GM23338 (cell line): ENCODE results near the gene TGFBRAP1. TPM values are rescaled to one million over a fixed set of nuclear protein-coding genes. Genes with fewer than 3 reads are reported as not detected.

Experiments used
- ATAC-seq: fragments of 200-7000 bp; cut with Tn5 transposase; 3 replicates; pipeline ENCODE4 v1.9.1; 2020
- DNase-seq: peaks from one replicate; pipeline ENCODE4 v3.0.0-alpha.2; 2015; ENCODE audit warnings: low spot score
- H2AFZ ChIP-seq: fragments of 200-600 bp; sonication (generic); 2 replicates; pipeline ENCODE4 v1.8.0; 2016; ENCODE audit warnings: antibody characterized with exemption, mild to moderate bottlenecking, moderate library complexity
- H3F3A ChIP-seq: fragments of 200-600 bp; sonication (generic); replicated peaks from 2 replicates; pipeline ENCODE4 v1.8.0; 2017; ENCODE audit warnings: antibody characterized with exemption, mixed run types, low read depth
- H3K27ac ChIP-seq: fragments of 200-600 bp; sonication (generic); 2 replicates; pipeline ENCODE4 v1.6.1; 2016; ENCODE audit warnings: low read depth
- H3K27me3 ChIP-seq: fragments of 200-600 bp; sonication (generic); 2 replicates; pipeline ENCODE4 v1.8.0; 2016; ENCODE audit warnings: mild to moderate bottlenecking, mixed run types, moderate library complexity; ENCODE audit not compliant: insufficient read depth
- H3K36me3 ChIP-seq: fragments of 200-600 bp; sonication (generic); 2 replicates; pipeline ENCODE4 v1.8.0; 2016; ENCODE audit warnings: mild to moderate bottlenecking; ENCODE audit not compliant: insufficient read depth
- H3K4me1 ChIP-seq: fragments of 200-600 bp; sonication (generic); 2 replicates; pipeline ENCODE4 v1.8.0; 2016; ENCODE audit warnings: mild to moderate bottlenecking, moderate library complexity; ENCODE audit not compliant: insufficient read depth
- H3K4me2 ChIP-seq: fragments of 200-600 bp; sonication (generic); 2 replicates; pipeline ENCODE4 v1.7.1; 2017; ENCODE audit warnings: mixed run types
- H3K4me3 ChIP-seq: fragments of 200-600 bp; sonication (generic); 2 replicates; pipeline ENCODE4 v1.6.1; 2016; ENCODE audit warnings: mixed run types
- H3K79me2 ChIP-seq: fragments of 200-600 bp; sonication (generic); replicated peaks from 2 replicates; pipeline ENCODE4 v1.8.0; 2017; ENCODE audit warnings: mild to moderate bottlenecking; ENCODE audit not compliant: insufficient read depth
- H3K9me2 ChIP-seq: fragments of 200-600 bp; sonication (generic); 2 replicates; pipeline ENCODE4 v1.8.0; 2017; ENCODE audit not compliant: insufficient read depth
- H4K20me1 ChIP-seq: fragments of 200-600 bp; sonication (generic); replicated peaks from 2 replicates; pipeline ENCODE4 v1.8.0; 2017; ENCODE audit warnings: mild to moderate bottlenecking; ENCODE audit not compliant: insufficient read depth
- H3K27ac Mint-ChIP-seq: 2 replicates; pipeline ENCODE4 v1.8.0; 2020; ENCODE audit warnings: inconsistent platforms, mild to moderate bottlenecking, moderate library complexity, mixed read lengths
- H3K27me3 Mint-ChIP-seq: 3 replicates; pipeline ENCODE4 v1.8.0; 2022; ENCODE audit warnings: low read depth, mild to moderate bottlenecking, moderate library complexity, mixed read lengths, inconsistent platforms; ENCODE audit not compliant: insufficient read depth, poor library complexity
- H3K36me3 Mint-ChIP-seq: 3 replicates; pipeline ENCODE4 v1.8.0; 2021; ENCODE audit warnings: low read depth, mild to moderate bottlenecking, inconsistent platforms, moderate library complexity, mixed read lengths
- H3K4me1 Mint-ChIP-seq: 3 replicates; pipeline ENCODE4 v1.8.0; 2020; ENCODE audit warnings: mild to moderate bottlenecking, inconsistent platforms, mixed read lengths
- H3K4me3 Mint-ChIP-seq: 3 replicates; pipeline ENCODE4 v1.8.0; 2021; ENCODE audit warnings: moderate library complexity, mild to moderate bottlenecking, inconsistent platforms, mixed read lengths
- H3K9me3 Mint-ChIP-seq: 3 replicates; pipeline ENCODE4 v1.8.0; 2020; ENCODE audit warnings: moderate library complexity, mild to moderate bottlenecking, inconsistent platforms, mixed read lengths
- CREB1 ChIP-seq: fragments of 250-450 bp; sonication (Bioruptor Pico); IDR thresholded peaks from 2 replicates; pipeline ENCODE4 v1.5.0; 2020; ENCODE audit warnings: low read depth, mild to moderate bottlenecking, moderate library complexity
- EZH2phosphoT487 ChIP-seq: fragments of 200-600 bp; sonication (generic); IDR thresholded peaks from one replicate; pipeline ENCODE4 v1.8.1; 2018; ENCODE audit warnings: antibody characterized with exemption; ENCODE audit not compliant: unreplicated experiment
- ZNF331 ChIP-seq: fragments of 250-450 bp; sonication (Bioruptor Pico); IDR thresholded peaks from 2 replicates; pipeline ENCODE4 v1.5.0; 2020; ENCODE audit warnings: low read depth, mild to moderate bottlenecking, moderate library complexity
- ZNF462 ChIP-seq: fragments of 250-450 bp; sonication (Bioruptor Pico); IDR thresholded peaks from 2 replicates; pipeline ENCODE4 v1.5.0; 2020; ENCODE audit warnings: mild to moderate bottlenecking, moderate library complexity
- polyA plus RNA-seq: library from polyadenylated mRNA; unstranded; fragments of >200 nt; fragmentation: Nextera tagmentation; extraction: Ambion mirVana; gene quantifications from 2 replicates; pipeline ENCODE4 v1.2.1, GENCODE V29; 2016
- total RNA-seq: library from RNA; depleted of rRNA; stranded (reverse); fragments of >200 nt; shearing (Covaris generic); gene quantifications from 2 replicates; pipeline ENCODE4 v1.2.3, GENCODE V29; 2014
- TF ChIP-seq, protein P1 (sequence below), 2 experiments: fragments of 200-600 bp in 1 of 2; sonication (generic) in 1 of 2; conservative IDR thresholded peaks; 2 replicates each; pipeline versions ENCODE4 v1.5.1 to v1.6.1; 2016 to 2017; ENCODE audit warnings: antibody characterized with exemption in 2 of 2, low read depth in 2 of 2, mild to moderate bottlenecking in 2 of 2, moderate library complexity in 1 of 2

TGFBRAP1 gene
- total and polyA plus RNA-seq, 2 experiments from 2014 or later, result 6.3 to 23.5 TPM

DNA sequence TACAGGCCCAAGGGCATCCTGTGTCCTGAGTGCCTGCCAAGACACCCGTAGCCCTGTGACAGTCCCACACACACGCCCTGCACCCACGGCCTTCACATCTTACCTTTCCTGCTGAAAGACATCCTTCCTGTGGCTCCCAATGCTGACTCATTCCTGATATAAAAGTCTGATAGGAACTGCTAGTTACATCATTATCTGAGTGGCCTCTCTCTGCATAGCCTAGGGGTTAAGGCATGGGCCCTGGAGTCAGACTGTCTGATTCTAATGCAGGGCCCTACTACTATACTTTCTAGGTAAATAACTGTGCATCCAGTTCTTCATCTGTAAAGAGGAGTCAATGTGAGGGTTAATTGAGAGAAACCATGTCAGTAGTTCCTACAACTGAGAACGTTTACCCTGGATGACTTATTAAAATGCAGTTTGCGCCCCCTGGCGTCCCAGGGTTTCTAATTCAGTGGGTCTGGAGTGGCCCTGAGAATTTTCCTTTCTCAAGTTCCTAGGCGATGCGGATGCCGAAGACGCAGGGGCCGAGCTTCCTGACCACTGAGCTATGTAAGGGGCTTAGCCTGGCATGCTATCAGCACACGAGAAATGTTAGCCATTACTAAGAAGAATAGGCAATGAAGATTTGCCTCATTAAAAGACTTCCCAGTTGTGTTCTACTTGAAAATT is 94.0 kb downstream of the TGFBRAP1 start:
- H3K4me2 ChIP-seq, result no peak overlapping the region
- H3K4me1 ChIP-seq, result peaks cover 5% of the 10 kb centered on the region; the same call in 1 of the 2 replicates
- no peak for TF ChIP-seq ZNF331 (CRISPR knock-in tag)
- TF ChIP-seq, protein P1, sequence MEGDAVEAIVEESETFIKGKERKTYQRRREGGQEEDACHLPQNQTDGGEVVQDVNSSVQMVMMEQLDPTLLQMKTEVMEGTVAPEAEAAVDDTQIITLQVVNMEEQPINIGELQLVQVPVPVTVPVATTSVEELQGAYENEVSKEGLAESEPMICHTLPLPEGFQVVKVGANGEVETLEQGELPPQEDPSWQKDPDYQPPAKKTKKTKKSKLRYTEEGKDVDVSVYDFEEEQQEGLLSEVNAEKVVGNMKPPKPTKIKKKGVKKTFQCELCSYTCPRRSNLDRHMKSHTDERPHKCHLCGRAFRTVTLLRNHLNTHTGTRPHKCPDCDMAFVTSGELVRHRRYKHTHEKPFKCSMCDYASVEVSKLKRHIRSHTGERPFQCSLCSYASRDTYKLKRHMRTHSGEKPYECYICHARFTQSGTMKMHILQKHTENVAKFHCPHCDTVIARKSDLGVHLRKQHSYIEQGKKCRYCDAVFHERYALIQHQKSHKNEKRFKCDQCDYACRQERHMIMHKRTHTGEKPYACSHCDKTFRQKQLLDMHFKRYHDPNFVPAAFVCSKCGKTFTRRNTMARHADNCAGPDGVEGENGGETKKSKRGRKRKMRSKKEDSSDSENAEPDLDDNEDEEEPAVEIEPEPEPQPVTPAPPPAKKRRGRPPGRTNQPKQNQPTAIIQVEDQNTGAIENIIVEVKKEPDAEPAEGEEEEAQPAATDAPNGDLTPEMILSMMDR (conservative IDR thresholded peaks at IDR 0.05; ENCODE audit: low read depth in 2 of 2), result peak; percentile 81 to 84
- H3K79me2 ChIP-seq, result no peaks in the 10 kb centered on the region
- H3K4me3 ChIP-seq, result no peak overlapping the region
- H4K20me1 ChIP-seq, result no peaks in the 10 kb centered on the region
- no peaks in the 10 kb centered on the region for H3K9me2 ChIP-seq
- Mint-ChIP-seq H3K27ac (peak overlapping the region; percentile 88; the same call in 1 of the 2 replicates), H3K9me3 (no peaks in the 10 kb centered on the region; the same call in 2 of the 3 replicates), H3K36me3 (no peaks in the 10 kb centered on the region), H3K4me1 (peaks cover 18% of the 10 kb centered on the region), H3K4me3 (no peak overlapping the region), H3K27me3 (peaks cover 6% of the 10 kb centered on the region)
- DNase-seq, result peak; percentile 98
- no peaks in the 10 kb centered on the region for H3K36me3 ChIP-seq
- H2AFZ ChIP-seq, result 0 out of 2 replicates have a peak overlapping the region, but pooled peaks have one; percentile 9
- 0 out of 2 replicates have a peak, but pooled peaks cover 5% of the 10 kb centered on the region for H3K27me3 ChIP-seq
- no peaks in the 10 kb centered on the region for H3F3A ChIP-seq
- peak; percentile 82 for ATAC-seq
- H3K27ac ChIP-seq, result no peak overlapping the region

DNA sequence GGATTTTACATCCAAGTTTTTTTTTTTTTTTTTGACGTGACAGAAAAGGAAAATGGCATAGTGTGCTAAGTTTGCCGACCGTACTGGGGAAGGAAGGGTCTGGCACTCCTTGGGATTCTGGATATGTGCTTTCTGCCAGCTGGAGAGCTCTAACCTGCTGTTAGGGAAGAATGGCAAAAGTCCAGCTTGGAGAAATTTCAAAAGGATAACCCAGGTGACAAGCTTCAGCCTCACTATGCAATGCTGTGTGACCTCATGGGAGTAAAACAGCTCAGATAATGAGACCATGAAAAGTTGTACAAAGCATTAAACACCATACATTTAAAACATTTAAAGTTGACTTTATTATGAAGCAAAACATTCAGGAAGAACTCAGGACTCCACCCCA is 98.3 kb downstream of the TGFBRAP1 start:
- H4K20me1 ChIP-seq, result no peaks in the 10 kb centered on the region
- H2AFZ ChIP-seq, result no peak overlapping the region

More for the DNA sequence above, 98.3 kb downstream of the TGFBRAP1 start:
- Histone ChIP-seq H3K9me2 (no peaks in the 10 kb centered on the region), H3K4me2 (no peak overlapping the region), H3K4me1 (no peaks in the 10 kb centered on the region), H3K79me2 (no peaks in the 10 kb centered on the region), H3K36me3 (no peaks in the 10 kb centered on the region), H3K27me3 (no peaks in the 10 kb centered on the region), H3K27ac (no peak overlapping the region), H3F3A (no peaks in the 10 kb centered on the region), H3K4me3 (no peak overlapping the region)
- DNase-seq (no peak), ATAC-seq (no peak)
- H3K4me1 Mint-ChIP-seq, result peaks cover 7% of the 10 kb centered on the region
- no peaks in the 10 kb centered on the region for H3K36me3 Mint-ChIP-seq
- no peak overlapping the region for H3K27ac Mint-ChIP-seq
- no peak for TF ChIP-seq ZNF331 (CRISPR knock-in tag)
- TF ChIP-seq ZNF462 (CRISPR knock-in tag), result no peak
- TF ChIP-seq EZH2phosphoT487, result no peak
- TF ChIP-seq CREB1, result no peak
- H3K27me3 Mint-ChIP-seq, result no peaks in the 10 kb centered on the region
- H3K9me3 Mint-ChIP-seq, result no peaks in the 10 kb centered on the region
- no peak overlapping the region for H3K4me3 Mint-ChIP-seq
